ENCODE results near the gene CUL7. TPM values are rescaled to one million over a fixed set of nuclear protein-coding genes. Genes with fewer than 3 reads are reported as not detected.

Gene CUL7
- polyA plus RNA-seq, 3 donors from 2014 or later: 0.90 to 3.4 (median 1.3) TPM

- H3K27ac Mint-ChIP-seq: peak overlapping the region in 1 of 6 donors; percentile 58
- no peak overlapping the region for H3K4me3 Mint-ChIP-seq
- no peaks in the 10 kb centered on the region for H3K9me3 Mint-ChIP-seq
- H3K27me3 Mint-ChIP-seq (ENCODE audit: low read depth in 3 of 3): peaks cover 0 to 3% (median 3%) of the 10 kb centered on the region in 3 donors
- DNase-seq: peak in 2 of 3 donors; percentile 18 to 21
- no peaks in the 10 kb centered on the region for H3K4me1 Mint-ChIP-seq
- peaks cover 27 to 34% (median 27%) of the 10 kb centered on the region in 3 donors for H3K36me3 Mint-ChIP-seq
These were observed 16.5 kb upstream of the CUL7 start for GRCh38 chr6:43070028-43070632.

GRCh38 chr6:43062818-43063217, 9.2 kb upstream of the CUL7 start:
- no peak for DNase-seq
- Mint-ChIP-seq H3K36me3 (peaks cover 8 to 23% (median 20%) of the 10 kb centered on the region in 3 donors), H3K9me3 (no peaks in the 10 kb centered on the region), H3K27me3 (ENCODE audit: low read depth in 3 of 3) (peaks cover 0 to 5% (median 3%) of the 10 kb centered on the region in 3 donors), H3K27ac (no peak overlapping the region), H3K4me1 (peaks cover 33 to 34% of the 10 kb centered on the region in 2 donors), H3K4me3 (no peak overlapping the region)

- peak overlapping the region in 2 of 6 donors; percentile 11 to 100 for H3K27ac Mint-ChIP-seq
- no peaks in the 10 kb centered on the region for H3K9me3 Mint-ChIP-seq
- peaks cover 0 to 5% (median 3%) of the 10 kb centered on the region in 3 donors for H3K27me3 Mint-ChIP-seq (ENCODE audit: low read depth in 3 of 3)
- no peak for DNase-seq
- H3K4me1 Mint-ChIP-seq: peaks cover 34 to 36% of the 10 kb centered on the region in 2 donors
- H3K36me3 Mint-ChIP-seq: peaks cover 8 to 23% (median 20%) of the 10 kb centered on the region in 3 donors
- H3K4me3 Mint-ChIP-seq: peak overlapping the region in 1 of 5 donors; percentile 99
These were observed 8.2 kb upstream of the CUL7 start for GRCh38 chr6:43061861-43062260.

GRCh38 chr6:43060755-43061633, 7.3 kb upstream of the CUL7 start:
- Mint-ChIP-seq H3K36me3 (peaks cover 4 to 17% (median 17%) of the 10 kb centered on the region in 3 donors), H3K27me3 (ENCODE audit: low read depth in 3 of 3) (peaks cover 0 to 5% (median 0%) of the 10 kb centered on the region in 3 donors), H3K9me3 (no peaks in the 10 kb centered on the region), H3K4me1 (peaks cover 37 to 40% of the 10 kb centered on the region in 2 donors), H3K4me3 (peak overlapping the region; percentile 95 to 99 (median 98)), H3K27ac (peak overlapping the region; percentile 63 to 100 (median 99))
- no peak for DNase-seq

GRCh38 chr6:43060034-43060754, 6.5 kb upstream of the CUL7 start:
- DNase-seq: no peak
- H3K27ac Mint-ChIP-seq: peak overlapping the region; percentile 98 to 100 (median 99)
- peak overlapping the region; percentile 95 to 99 (median 98) for H3K4me3 Mint-ChIP-seq
- H3K4me1 Mint-ChIP-seq: peaks cover 40 to 46% of the 10 kb centered on the region in 2 donors
- H3K27me3 Mint-ChIP-seq (ENCODE audit: low read depth in 3 of 3): peaks cover 0 to 5% (median 0%) of the 10 kb centered on the region in 3 donors
- H3K36me3 Mint-ChIP-seq: peaks cover 4 to 20% (median 19%) of the 10 kb centered on the region in 3 donors
- H3K9me3 Mint-ChIP-seq: no peaks in the 10 kb centered on the region

GRCh38 chr6:43059168-43060033, 5.8 kb upstream of the CUL7 start, which contains the start of the genes KLC4 and MRPL2:
Gene KLC4, plus strand, starts transcription at chr6:43059631. Its CDS starts 1,705 bp downstream, at chr6:43061336.
Gene MRPL2, minus strand, starts transcription at chr6:43059434. Its CDS starts 53 bp downstream, at chr6:43059381.
- DNase-seq: peak; percentile 96 to 97 (median 96)
- H3K36me3 Mint-ChIP-seq: peaks cover 4 to 15% (median 15%) of the 10 kb centered on the region in 3 donors
- peak within 1 kb of the TSS; percentile 98 to 100 (median 99) for H3K27ac Mint-ChIP-seq
- peaks cover 0 to 5% (median 0%) of the 10 kb centered on the region in 3 donors for H3K27me3 Mint-ChIP-seq (ENCODE audit: low read depth in 3 of 3)
- no peaks in the 10 kb centered on the region for H3K9me3 Mint-ChIP-seq
- H3K4me1 Mint-ChIP-seq: peaks cover 40 to 48% of the 10 kb centered on the region in 2 donors
- peak within 1 kb of the TSS; percentile 95 to 99 (median 98) for H3K4me3 Mint-ChIP-seq

- Mint-ChIP-seq H3K27ac (peak overlapping the region; percentile 98 to 100 (median 99)), H3K4me1 (peaks cover 48 to 57% of the 10 kb centered on the region in 2 donors), H3K4me3 (peak overlapping the region; percentile 95 to 99 (median 98)), H3K9me3 (no peaks in the 10 kb centered on the region), H3K36me3 (peaks cover 0 to 10% (median 9%) of the 10 kb centered on the region in 3 donors), H3K27me3 (ENCODE audit: low read depth in 3 of 3) (peaks cover 0 to 5% (median 0%) of the 10 kb centered on the region in 3 donors)
- DNase-seq: no peak
These were observed 4.9 kb upstream of the CUL7 start for GRCh38 chr6:43058531-43058930.

- peaks cover 0 to 9% (median 6%) of the 10 kb centered on the region in 3 donors for H3K36me3 Mint-ChIP-seq
- DNase-seq: no peak
- H3K27ac Mint-ChIP-seq: peak overlapping the region in 4 of 6 donors; percentile 39 to 84 (median 78)
- peaks cover 64 to 74% of the 10 kb centered on the region in 2 donors for H3K4me1 Mint-ChIP-seq
- peak overlapping the region in 3 of 5 donors; percentile 18 to 45 (median 32) for H3K4me3 Mint-ChIP-seq
- H3K27me3 Mint-ChIP-seq (ENCODE audit: low read depth in 3 of 3): peaks cover 0 to 8% (median 0%) of the 10 kb centered on the region in 3 donors
- H3K9me3 Mint-ChIP-seq: no peaks in the 10 kb centered on the region
These were observed 2.3 kb upstream of the CUL7 start for GRCh38 chr6:43055966-43056365.

GRCh38 chr6:43054206-43054943, 724 bp upstream of the CUL7 start:
- no peak for DNase-seq
- H3K27me3 Mint-ChIP-seq (ENCODE audit: low read depth in 3 of 3): peaks cover 1 to 8% (median 4%) of the 10 kb centered on the region in 3 donors

GRCh38 chr6:43052842-43053544, 658 bp downstream of the CUL7 start:
- Mint-ChIP-seq H3K4me3 (peak overlapping the region; percentile 91 to 96 (median 93)), H3K9me3 (no peaks in the 10 kb centered on the region), H3K36me3 (peaks cover 7 to 18% (median 9%) of the 10 kb centered on the region in 3 donors)

More at GRCh38 chr6:43054206-43054943, 724 bp upstream of the CUL7 start:
- Mint-ChIP-seq H3K4me1 (peaks cover 51 to 67% of the 10 kb centered on the region in 2 donors), H3K27ac (peak overlapping the region; percentile 93 to 97 (median 94)), H3K9me3 (no peaks in the 10 kb centered on the region), H3K36me3 (peaks cover 7 to 14% (median 9%) of the 10 kb centered on the region in 3 donors), H3K4me3 (peak overlapping the region; percentile 91 to 96 (median 93))

GRCh38 chr6:43052225-43052841, 1.3 kb downstream of the CUL7 start:
- Mint-ChIP-seq H3K9me3 (no peaks in the 10 kb centered on the region), H3K4me3 (peak overlapping the region; percentile 91 to 96 (median 93)), H3K36me3 (peaks cover 7 to 21% (median 14%) of the 10 kb centered on the region in 3 donors), H3K27me3 (ENCODE audit: low read depth in 3 of 3) (peaks cover 1 to 7% (median 4%) of the 10 kb centered on the region in 3 donors), H3K4me1 (peaks cover 35 to 50% of the 10 kb centered on the region in 2 donors), H3K27ac (peak overlapping the region; percentile 92 to 97 (median 94))
- DNase-seq: no peak

More at GRCh38 chr6:43052842-43053544, 658 bp downstream of the CUL7 start:
- Mint-ChIP-seq H3K27ac (peak overlapping the region; percentile 92 to 97 (median 94)), H3K4me1 (peaks cover 37 to 53% of the 10 kb centered on the region in 2 donors), H3K27me3 (ENCODE audit: low read depth in 3 of 3) (peaks cover 1 to 7% (median 4%) of the 10 kb centered on the region in 3 donors)
- no peak for DNase-seq

Data from immature natural killer cell (primary cell).